GM19023 (cell line): ENCODE data around the gene MVB12B.

Experiments
- ATAC-seq: cut with Tn5 transposase; IDR thresholded peaks from one replicate; pipeline ENCODE4 v1.9.1; 2021; ENCODE audit warnings: mild to moderate bottlenecking, moderate library complexity; ENCODE audit not compliant: unreplicated experiment

Gene MVB12B

GRCh38 chr9:126423142-126423915 is 96.7 kb downstream of the MVB12B start:
- no peak for ATAC-seq

- no peak for ATAC-seq
These were observed 97.2 kb downstream of the MVB12B start for GRCh38 chr9:126423916-126424185.

GRCh38 chr9:126424511-126424910 is 97.9 kb downstream of the MVB12B start:
- no peak for ATAC-seq

GRCh38 chr9:126428534-126429175 is 102.0 kb downstream of the MVB12B start:
- no peak for ATAC-seq

- no peak for ATAC-seq
These were observed 102.6 kb downstream of the MVB12B start for GRCh38 chr9:126429190-126429589.

- no peak for ATAC-seq
These were observed 103.5 kb downstream of the MVB12B start for GRCh38 chr9:126430124-126430523.

- ATAC-seq: no peak
These were observed 104.6 kb downstream of the MVB12B start for GRCh38 chr9:126431077-126431742.

- ATAC-seq: no peak
These were observed 106.0 kb downstream of the MVB12B start for GRCh38 chr9:126432659-126433058.

GRCh38 chr9:126435105-126435504 is 108.5 kb downstream of the MVB12B start:
- ATAC-seq: no peak

GRCh38 chr9:126435626-126436025 is 109.0 kb downstream of the MVB12B start:
- no peak for ATAC-seq

GRCh38 chr9:126436545-126437267 is 110.1 kb downstream of the MVB12B start:
- no peak for ATAC-seq

GRCh38 chr9:126437268-126437666 is 110.6 kb downstream of the MVB12B start:
- ATAC-seq: no peak

- ATAC-seq: no peak
These were observed 111.1 kb downstream of the MVB12B start for GRCh38 chr9:126437701-126438100.

GRCh38 chr9:126438741-126439401 is 112.2 kb downstream of the MVB12B start:
- no peak for ATAC-seq

GRCh38 chr9:126439402-126439765 is 112.8 kb downstream of the MVB12B start:
- no peak for ATAC-seq

GRCh38 chr9:126439883-126440653 is 113.4 kb downstream of the MVB12B start:
- ATAC-seq: no peak

GRCh38 chr9:126440940-126441339 is 114.3 kb downstream of the MVB12B start:
- no peak for ATAC-seq

- ATAC-seq: no peak
These were observed 116.0 kb downstream of the MVB12B start for GRCh38 chr9:126442636-126443035.

- ATAC-seq: no peak
These were observed 116.5 kb downstream of the MVB12B start for GRCh38 chr9:126443144-126443543.

GRCh38 chr9:126448136-126448535 is 121.5 kb downstream of the MVB12B start:
- no peak for ATAC-seq
